Adrenal gland (tissue), 12 donors: ENCODE data around the gene MACROD2. TPM values are rescaled to one million over a fixed set of nuclear protein-coding genes. Genes with fewer than 3 reads are reported as not detected.

ENCODE experiments used
- DNase-seq, 7 donors: peaks; one replicate each; pipeline ENCODE4 v3.0.0-alpha.2; 2019 to 2020
- H3K27ac ChIP-seq, 5 donors: fragments of 200-600 bp; sonication (generic) in 4 of 5; 1 replicate in 3 of 5; 2 replicates in 2 of 5; pipeline versions ENCODE4 v1.5.1 to v1.8.0; 2016 to 2020; ENCODE audit warnings: mild to moderate bottlenecking in 1 of 5
- H3K27me3 ChIP-seq: fragments of 200-600 bp; 2 replicates; pipeline ENCODE4 v1.8.0; 2021
- H3K36me3 ChIP-seq, 2 donors: fragments of 200-600 bp; replicated peaks in 1 of 2; 1 replicate in 1 of 2; 2 replicates in 1 of 2; pipeline versions ENCODE4 v1.5.1 to v1.8.0; 2018 to 2022
- H3K4me1 ChIP-seq, 2 donors: fragments of 200-600 bp; replicated peaks in 1 of 2; 1 replicate in 1 of 2; 2 replicates in 1 of 2; pipeline versions ENCODE4 v1.5.1 to v1.8.0; 2018 to 2021
- H3K4me3 ChIP-seq, 4 donors: fragments of 200-600 bp; sonication (generic) in 3 of 4; one replicate each; pipeline ENCODE4 v1.5.1; 2016 to 2018
- H3K9me3 ChIP-seq, 3 donors: fragments of 200-600 bp; sonication (generic) in 1 of 3; replicated peaks in 1 of 3; 1 replicate in 2 of 3; 2 replicates in 1 of 3; pipeline versions ENCODE4 v1.5.1 to v1.8.0; 2016 to 2021
- POLR2A ChIP-seq, 2 donors: fragments of 450-650 bp; IDR thresholded peaks; one replicate each; pipeline ENCODE4 v1.6.1; 2017; ENCODE audit warnings: antibody characterized with exemption in 2 of 2, mild to moderate bottlenecking in 2 of 2, moderate library complexity in 1 of 2
- WGBS, 4 donors: extraction: QIAGEN DNeasy Blood & Tissue Kit in 2 of 4; methylation state at CpG; one replicate each; pipeline versions ENCODE4 v1.1.5 to v1.1.7; 2013 to 2017; 5-methylcytosine and 5-hydroxymethylcytosine counted together
- intact Hi-C, 2 donors: fragments of 100-400 bp; cut with DNase I; formaldehyde crosslinking; loops; one replicate each; pipeline versions ENCODE4 v1.14.1 to v1.15.0; 2022 to 2023
- polyA plus RNA-seq, 3 donors: library from polyadenylated mRNA; stranded (reverse); fragments of 200-250 nt in 2 of 3; fragments of 350-450 nt in 1 of 3; fragmentation: Illumina TruSeq in 1 of 3; extraction: RNeasy Lipid Tissue Mini Kit (QIAGEN cat#74804) in 1 of 3; gene quantifications; one replicate each; pipeline ENCODE4 v1.2.3, GENCODE V29; 2013 to 2014
- total RNA-seq, 9 donors: library from RNA; depleted of rRNA in 4 of 9; stranded (reverse); fragments of >200 nt in 4 of 9; fragments of 120-200 nt in 1 of 9; fragmentation: NEBNext Ultra II Directional in 1 of 9; extraction: Animal tissue kit (Norgen Biotek cat#: 25700) in 1 of 9; gene quantifications; one replicate each; pipeline versions ENCODE4 v1.1.0 to v1.2.4, GENCODE V29; 2013 to 2023
- TF ChIP-seq, protein P1 (sequence below), 6 experiments: fragments of 450-650 bp in 4 of 6; fragments of 200-600 bp in 2 of 6; sonication (generic) in 1 of 6; IDR thresholded peaks; 1 replicate in 5 of 6; 2 replicates in 1 of 6; pipeline versions ENCODE4 v1.5.1 to v1.8.0; 2016 to 2021; ENCODE audit warnings: antibody characterized with exemption in 6 of 6, mild to moderate bottlenecking in 2 of 6, moderate library complexity in 1 of 6
- donor health status: healthy with polysubstance abuse.
- donor health status: Bipolar disorder and iron deficiency.
- donor health status: DM: yes; HTN: yes; CAD: no.
- donor health status: DM: no; HTN: no; CAD: no.
- donor health status: DM: no; HTN: no; CAD: no.
- donor health status: DM: yes; HTN: yes; CAD: no.

MACROD2 gene
- total and polyA plus RNA-seq, 12 donors: 1.1 to 21.2 (median 6.4) TPM

DNA sequence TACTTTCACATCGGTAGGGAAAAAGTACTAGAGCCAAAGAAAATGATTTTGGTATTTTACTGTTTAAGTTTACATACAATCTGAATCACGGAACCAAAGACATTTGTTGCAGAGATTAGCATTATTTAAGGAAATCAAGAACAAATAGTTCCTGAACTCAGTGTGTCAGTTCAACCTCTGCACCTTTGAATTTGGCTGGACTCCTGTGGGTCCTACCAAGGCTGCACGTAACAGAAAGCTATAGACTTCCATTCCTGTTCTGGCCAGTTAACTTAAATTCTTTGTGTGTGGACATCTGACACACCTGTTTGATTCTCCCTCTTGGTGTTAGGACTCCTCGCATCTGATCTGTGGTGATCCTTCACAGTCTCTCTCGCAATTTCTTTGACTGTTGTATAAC lies 69.6 kb downstream of the MACROD2 start:
- WGBS, 4 donors: 84 to 92% (median 90%) methylated on average over 5 of the region's 5 CpGs
- no peak for TF ChIP-seq POLR2A (IDR thresholded peaks at IDR 0.05)
- TF ChIP-seq, protein P1, sequence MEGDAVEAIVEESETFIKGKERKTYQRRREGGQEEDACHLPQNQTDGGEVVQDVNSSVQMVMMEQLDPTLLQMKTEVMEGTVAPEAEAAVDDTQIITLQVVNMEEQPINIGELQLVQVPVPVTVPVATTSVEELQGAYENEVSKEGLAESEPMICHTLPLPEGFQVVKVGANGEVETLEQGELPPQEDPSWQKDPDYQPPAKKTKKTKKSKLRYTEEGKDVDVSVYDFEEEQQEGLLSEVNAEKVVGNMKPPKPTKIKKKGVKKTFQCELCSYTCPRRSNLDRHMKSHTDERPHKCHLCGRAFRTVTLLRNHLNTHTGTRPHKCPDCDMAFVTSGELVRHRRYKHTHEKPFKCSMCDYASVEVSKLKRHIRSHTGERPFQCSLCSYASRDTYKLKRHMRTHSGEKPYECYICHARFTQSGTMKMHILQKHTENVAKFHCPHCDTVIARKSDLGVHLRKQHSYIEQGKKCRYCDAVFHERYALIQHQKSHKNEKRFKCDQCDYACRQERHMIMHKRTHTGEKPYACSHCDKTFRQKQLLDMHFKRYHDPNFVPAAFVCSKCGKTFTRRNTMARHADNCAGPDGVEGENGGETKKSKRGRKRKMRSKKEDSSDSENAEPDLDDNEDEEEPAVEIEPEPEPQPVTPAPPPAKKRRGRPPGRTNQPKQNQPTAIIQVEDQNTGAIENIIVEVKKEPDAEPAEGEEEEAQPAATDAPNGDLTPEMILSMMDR (IDR thresholded peaks at IDR 0.05): no peak
- H3K27me3 ChIP-seq: no peaks in the 10 kb centered on the region
- intact Hi-C loops: no loop called here
- no peaks in the 10 kb centered on the region for H3K4me1 ChIP-seq
- no peak for DNase-seq
- H3K9me3 ChIP-seq: no peaks in the 10 kb centered on the region
- H3K4me3 ChIP-seq: no peak overlapping the region
- no peaks in the 10 kb centered on the region for H3K36me3 ChIP-seq
- H3K27ac ChIP-seq: no peak overlapping the region

DNA sequence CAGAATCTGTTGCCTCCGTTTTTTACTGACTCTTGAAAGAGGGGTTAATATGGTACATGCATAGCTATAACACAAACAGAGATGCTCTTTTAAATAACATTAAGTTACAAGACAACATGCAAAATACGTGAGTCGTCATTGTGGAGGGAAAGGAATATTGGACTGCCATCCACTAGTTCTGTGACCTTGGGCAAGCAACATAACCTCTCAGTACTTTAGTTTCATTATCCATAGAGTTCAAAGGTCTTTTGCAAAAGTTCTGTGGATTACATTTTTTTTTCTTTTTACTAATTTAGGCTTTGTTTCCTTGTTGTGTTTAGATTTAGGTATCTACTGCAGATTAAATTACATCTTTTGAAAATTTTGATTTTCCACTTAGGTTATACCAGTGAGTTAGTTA lies 70.5 kb downstream of the MACROD2 start:
- H3K36me3 ChIP-seq: no peaks in the 10 kb centered on the region
- H3K4me1 ChIP-seq: no peaks in the 10 kb centered on the region
- 54 to 71% (median 59%) methylated on average over 3 of the region's 3 CpGs for WGBS, 4 donors
- intact Hi-C loops: no loop called here
- no peak overlapping the region for H3K27ac ChIP-seq
- no peak for DNase-seq
- H3K27me3 ChIP-seq: no peaks in the 10 kb centered on the region
- H3K9me3 ChIP-seq: no peaks in the 10 kb centered on the region
- TF ChIP-seq, protein P1 (IDR thresholded peaks at IDR 0.05): no peak
- TF ChIP-seq POLR2A (IDR thresholded peaks at IDR 0.05): no peak
- H3K4me3 ChIP-seq: no peak overlapping the region

DNA sequence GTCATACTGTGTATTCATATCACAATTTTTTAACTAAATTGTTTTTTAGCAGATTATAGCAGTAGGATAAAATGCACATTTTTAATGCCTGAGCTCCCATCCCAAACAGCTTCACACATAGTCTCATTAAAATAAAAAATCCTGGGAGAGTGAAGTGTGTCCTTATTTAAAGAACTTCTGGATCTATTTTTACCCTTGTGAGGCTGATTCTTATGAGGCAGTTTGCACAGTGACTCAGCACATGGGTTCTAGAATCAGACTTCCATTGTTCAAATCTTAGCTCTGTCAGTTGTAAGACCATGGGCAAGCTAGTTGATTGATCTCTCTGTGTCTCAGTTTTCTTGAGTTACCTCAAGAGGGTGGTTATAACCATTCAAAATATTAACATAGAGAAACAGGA lies 72.3 kb downstream of the MACROD2 start:
- H3K27me3 ChIP-seq: no peaks in the 10 kb centered on the region
- H3K4me3 ChIP-seq: no peak overlapping the region
- no peaks in the 10 kb centered on the region for H3K9me3 ChIP-seq
- TF ChIP-seq, protein P1 (IDR thresholded peaks at IDR 0.05): no peak
- no peak for TF ChIP-seq POLR2A (IDR thresholded peaks at IDR 0.05)
- H3K4me1 ChIP-seq: no peaks in the 10 kb centered on the region
- DNase-seq: no peak
- no peaks in the 10 kb centered on the region for H3K36me3 ChIP-seq
- H3K27ac ChIP-seq: no peak overlapping the region
- intact Hi-C loops: no loop called here

DNA sequence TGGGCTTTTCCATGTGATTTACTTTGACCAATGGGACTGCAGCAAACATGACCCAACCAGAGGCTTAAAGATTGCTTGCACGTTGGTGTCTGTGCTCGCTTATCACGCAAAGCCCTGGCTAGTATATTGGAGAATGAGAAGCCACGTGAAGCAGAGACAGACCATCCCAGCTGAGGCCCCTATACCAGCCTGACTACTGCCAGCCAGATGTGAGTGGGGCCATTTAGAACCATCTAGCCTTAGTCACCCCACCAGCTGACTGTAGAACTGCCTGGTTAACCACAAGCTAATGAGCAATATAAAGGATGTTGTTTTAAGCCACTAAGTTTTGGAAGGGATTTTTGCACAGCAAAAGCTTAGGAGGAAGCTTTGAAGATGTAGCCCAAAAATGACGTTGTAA lies 74.5 kb downstream of the MACROD2 start:
- Histone ChIP-seq H3K27me3 (no peaks in the 10 kb centered on the region), H3K27ac (no peak overlapping the region), H3K36me3 (no peaks in the 10 kb centered on the region), H3K4me1 (no peaks in the 10 kb centered on the region), H3K4me3 (no peak overlapping the region), H3K9me3 (no peaks in the 10 kb centered on the region)
- 80 to 93% (median 89%) methylated on average over 5 of the region's 5 CpGs for WGBS, 4 donors
- DNase-seq: no peak
- intact Hi-C loops: no loop called here
- TF ChIP-seq, protein P1 (IDR thresholded peaks at IDR 0.05): no peak
- TF ChIP-seq POLR2A (IDR thresholded peaks at IDR 0.05): no peak
